Fibroblast of lung (primary cell): ENCODE measurements around the gene IGFBP1.
"Not testable (repeated sequence)": the region's sequence is repeated elsewhere in the genome, so short reads cannot be mapped to it uniquely, and the experiment has no call there.

Source experiments
- EZH2 ChIP-seq: IDR thresholded peaks from 2 replicates; pipeline ENCODE4 v1.5.1; 2012; ENCODE audit warnings: low read length, control low read depth, mild to moderate bottlenecking; ENCODE audit errors: missing control alignments
- TF ChIP-seq, protein P1 (sequence below), 2 donors: IDR thresholded peaks in 1 of 2; conservative IDR thresholded peaks in 1 of 2; 1 replicate in 1 of 2; 2 replicates in 1 of 2; pipeline ENCODE4 v1.5.1; 2011 to 2012; ENCODE audit warnings: low read length in 2 of 2, control low read depth in 1 of 2, inconsistent platforms in 1 of 2, low read depth in 1 of 2, mild to moderate bottlenecking in 1 of 2

DNA sequence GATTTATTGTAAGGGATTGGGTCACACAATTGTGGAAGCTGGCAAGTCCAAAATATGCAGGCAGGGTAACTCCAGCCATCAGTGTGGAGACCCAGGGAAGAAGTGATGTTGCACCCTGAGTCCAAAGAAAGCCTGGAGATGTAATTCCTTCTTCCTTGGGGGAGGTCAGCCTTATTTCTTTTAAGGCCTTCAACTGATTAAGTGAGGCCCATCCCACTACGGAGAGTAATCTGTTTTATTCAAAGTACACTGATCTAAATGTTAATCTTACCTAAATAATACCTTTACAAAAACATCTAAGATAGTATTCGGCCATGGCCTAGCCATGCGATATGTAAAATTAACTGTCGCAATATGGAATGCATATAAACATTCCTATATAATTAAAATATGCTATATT lies 31.4 kb upstream of the IGFBP1 start:
- TF ChIP-seq, protein P1, sequence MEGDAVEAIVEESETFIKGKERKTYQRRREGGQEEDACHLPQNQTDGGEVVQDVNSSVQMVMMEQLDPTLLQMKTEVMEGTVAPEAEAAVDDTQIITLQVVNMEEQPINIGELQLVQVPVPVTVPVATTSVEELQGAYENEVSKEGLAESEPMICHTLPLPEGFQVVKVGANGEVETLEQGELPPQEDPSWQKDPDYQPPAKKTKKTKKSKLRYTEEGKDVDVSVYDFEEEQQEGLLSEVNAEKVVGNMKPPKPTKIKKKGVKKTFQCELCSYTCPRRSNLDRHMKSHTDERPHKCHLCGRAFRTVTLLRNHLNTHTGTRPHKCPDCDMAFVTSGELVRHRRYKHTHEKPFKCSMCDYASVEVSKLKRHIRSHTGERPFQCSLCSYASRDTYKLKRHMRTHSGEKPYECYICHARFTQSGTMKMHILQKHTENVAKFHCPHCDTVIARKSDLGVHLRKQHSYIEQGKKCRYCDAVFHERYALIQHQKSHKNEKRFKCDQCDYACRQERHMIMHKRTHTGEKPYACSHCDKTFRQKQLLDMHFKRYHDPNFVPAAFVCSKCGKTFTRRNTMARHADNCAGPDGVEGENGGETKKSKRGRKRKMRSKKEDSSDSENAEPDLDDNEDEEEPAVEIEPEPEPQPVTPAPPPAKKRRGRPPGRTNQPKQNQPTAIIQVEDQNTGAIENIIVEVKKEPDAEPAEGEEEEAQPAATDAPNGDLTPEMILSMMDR (conservative IDR thresholded peaks at IDR 0.05 in 1 of 2, IDR thresholded peaks at IDR 0.05 in 1 of 2; ENCODE audit: low read depth in 1 of 2, low read length in 2 of 2), result not testable (repeated sequence)
- TF ChIP-seq EZH2, result not testable (repeated sequence)
